NCI-H748 (cell line): ENCODE data around the gene MYF6.
A peak's percentile ranks its signal among the peaks of the same experiment; 100 is the strongest.

ENCODE experiments used
- DNase-seq: peaks from one replicate; lab custom pipeline; 2025; ENCODE audit not compliant: unreplicated experiment; lab: John Stamatoyannopoulos, UW

Gene MYF6

GRCh38 chr12:80704420-80704819 lies 3.0 kb upstream of the MYF6 start:
- no peak for DNase-seq

- DNase-seq, result no peak
Observed at GRCh38 chr12:80707830-80708258, 410 bp downstream of the MYF6 start.

DNA sequence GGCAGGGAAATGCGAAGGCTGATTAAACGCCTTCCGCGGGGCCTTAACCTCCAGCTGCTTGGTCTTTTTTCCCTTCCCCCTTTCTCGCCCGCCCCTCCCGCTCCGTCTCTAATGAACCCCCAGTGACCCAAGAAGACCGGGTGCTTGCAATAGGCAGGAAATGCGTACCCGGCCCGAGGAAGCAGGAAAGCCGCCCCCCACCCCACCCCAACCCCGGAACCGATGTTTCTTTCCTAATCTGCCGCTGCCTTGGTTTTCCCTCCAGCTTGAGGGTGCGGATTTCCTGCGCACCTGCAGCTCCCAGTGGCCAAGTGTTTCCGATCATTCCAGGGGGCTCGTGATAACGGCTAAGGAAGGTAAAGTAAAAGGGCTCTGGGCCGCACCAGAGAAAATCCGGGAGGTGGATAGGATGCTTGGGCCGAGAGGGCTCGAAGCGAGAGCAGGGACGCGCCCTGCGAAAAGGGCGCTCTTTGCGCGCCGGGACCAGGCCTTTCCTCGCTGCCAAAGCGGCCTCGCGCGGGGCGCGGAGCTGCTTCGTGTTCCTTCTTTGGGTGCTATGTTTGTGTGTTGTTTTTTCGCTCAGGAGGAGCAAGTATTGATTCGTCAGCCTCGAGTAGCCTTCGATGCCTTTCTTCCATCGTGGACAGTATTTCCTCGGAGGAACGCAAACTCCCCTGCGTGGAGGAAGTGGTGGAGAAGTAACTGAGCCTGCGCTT lies 983 bp downstream of the MYF6 start:
- no peak for DNase-seq

- DNase-seq, result no peak
Observed at GRCh38 chr12:80708975-80709328, 1.5 kb downstream of the MYF6 start.

DNA sequence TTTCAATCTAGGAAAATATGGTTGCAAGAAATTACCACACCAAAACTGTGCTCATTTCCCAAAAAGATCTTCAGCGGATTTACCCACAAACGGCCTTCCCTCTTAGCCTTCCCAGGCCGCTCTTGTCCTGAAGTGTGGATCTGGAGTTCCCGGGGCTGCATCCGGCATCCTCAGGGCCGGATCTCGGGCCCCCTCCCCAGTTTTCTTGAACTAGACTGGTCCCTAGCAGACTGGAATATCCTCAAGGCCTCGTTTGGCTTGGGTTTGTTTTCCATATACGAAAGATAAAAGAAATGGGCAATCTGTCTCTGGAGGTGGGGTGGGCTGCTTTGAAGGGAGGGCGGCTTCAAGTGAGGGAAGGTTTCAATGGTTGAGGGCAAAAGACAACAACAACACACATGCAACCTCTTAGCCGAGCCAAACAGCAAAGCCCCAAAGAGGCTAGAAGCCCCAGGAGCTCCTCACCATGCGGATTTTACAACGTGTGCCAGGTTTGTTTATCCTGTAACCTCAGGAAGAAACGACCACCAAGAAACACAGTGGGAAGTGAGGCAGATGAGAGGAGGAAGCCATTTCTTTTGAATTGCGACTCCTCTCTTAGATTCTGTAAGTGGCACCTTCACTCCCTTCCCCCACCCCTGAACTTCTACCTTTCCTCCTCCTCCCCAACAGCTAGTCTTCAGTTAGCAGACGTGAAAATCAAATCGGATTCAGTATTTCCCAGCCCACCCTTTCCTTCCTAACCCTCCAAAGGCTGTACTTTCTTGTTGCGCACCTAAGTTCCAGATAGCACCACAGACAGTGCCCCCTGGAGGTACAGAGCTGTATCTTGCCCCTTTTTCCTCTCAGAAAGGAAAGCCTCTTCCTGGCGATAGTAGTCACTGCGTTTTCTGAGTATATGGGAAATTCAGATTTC lies 2.6 kb downstream of the MYF6 start:
- peak; percentile 17 for DNase-seq

DNA sequence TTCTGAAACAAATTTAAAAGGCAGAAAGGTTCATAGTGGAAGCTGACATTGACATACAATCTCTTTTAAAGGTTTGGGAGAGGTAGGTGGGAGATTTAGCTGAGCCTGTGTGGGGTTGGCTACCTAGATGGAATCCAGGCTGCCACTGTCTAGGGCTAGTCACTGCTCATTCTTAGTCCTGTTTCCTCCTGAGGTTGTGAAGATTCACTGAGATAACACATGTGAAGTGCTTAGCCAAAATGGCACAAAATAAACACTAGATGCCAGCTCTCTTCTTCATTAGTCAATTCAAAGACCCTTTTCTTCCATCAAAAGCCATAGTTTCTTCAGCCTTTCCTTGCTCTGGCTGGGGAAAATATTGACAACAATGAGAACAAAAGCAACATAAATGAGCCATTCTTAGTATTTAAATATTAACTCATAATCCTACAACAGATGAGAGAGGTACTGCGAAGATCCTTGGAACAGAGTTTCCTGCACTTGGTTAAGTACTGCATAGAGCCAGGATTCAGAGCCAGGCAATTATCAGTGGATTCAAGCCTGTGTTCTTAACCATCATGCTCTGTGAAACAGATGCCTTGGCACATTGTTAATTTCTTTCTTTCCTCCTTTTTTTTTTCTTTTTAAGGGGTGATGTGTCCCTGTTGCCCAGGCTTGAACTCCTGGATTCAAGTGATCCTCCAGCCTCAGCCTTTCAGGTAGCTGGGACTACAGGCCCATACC lies 3.5 kb downstream of the MYF6 start:
- DNase-seq, result no peak

DNA sequence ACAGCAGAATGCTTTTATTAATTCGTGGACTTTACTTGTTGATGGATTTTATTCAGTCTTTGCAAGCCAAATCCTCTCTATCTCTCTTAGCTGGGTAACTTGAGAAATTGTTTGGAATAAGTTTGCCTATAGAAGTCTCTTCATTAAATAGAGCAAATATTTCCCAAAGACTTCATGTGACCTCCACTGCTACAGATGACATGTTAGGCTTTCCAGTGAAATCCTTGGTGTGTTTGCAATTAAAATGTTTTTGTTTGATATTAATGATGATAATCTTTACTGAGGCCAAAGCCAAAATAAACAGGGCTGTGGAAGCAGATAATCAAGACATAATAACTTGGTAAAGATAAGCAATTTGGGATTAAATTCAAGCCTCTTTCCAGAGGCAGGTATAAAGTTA lies 4.4 kb downstream of the MYF6 start:
- no peak for DNase-seq

GRCh38 chr12:80712866-80713265 lies 5.4 kb downstream of the MYF6 start:
- DNase-seq, result no peak

DNA sequence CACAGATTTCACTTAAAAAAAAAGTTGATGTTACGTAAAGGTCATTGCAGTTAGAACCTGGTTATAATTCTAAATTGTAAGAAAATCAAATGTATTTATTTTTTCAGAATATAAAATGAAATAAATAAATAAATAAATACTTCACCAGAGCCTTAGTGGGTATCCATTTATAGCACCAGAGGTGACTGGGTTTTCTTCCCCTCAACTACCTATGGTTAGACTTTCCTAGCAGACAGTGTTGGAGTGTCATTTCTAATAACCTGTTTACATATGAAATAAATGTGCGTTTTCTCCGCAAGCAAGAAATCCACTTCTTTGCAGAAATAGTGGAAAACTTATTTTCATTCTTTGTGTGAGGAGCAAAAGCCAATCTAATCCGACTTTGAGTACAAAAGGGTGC lies 6.0 kb downstream of the MYF6 start:
- no peak for DNase-seq

DNA sequence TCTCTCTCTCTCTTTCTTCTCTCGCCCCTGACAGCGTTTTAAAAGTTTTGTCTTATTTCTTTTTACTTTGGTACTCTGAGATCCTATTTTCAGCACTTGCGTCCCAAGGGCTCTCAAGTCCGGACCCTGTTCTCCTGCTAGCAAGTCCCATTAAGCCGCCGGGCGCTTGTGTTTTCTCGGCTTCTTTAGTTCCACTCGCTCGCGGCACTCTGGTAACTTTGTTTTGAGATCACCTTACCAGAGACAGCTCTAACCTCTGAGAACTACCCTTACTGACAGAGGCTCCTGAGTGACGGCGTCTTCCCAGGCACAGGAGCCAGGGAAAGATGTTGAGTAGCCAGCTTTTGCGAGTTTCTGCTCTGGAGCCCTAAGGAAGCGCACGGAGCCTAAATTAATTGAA lies 6.6 kb downstream of the MYF6 start:
- DNase-seq, result no peak

- DNase-seq, result no peak
Observed at GRCh38 chr12:80714846-80715245, 7.4 kb downstream of the MYF6 start.

- DNase-seq, result no peak
Observed at GRCh38 chr12:80715713-80716249, 8.3 kb downstream of the MYF6 start.

- no peak for DNase-seq
Observed at GRCh38 chr12:80716696-80717469, 9.4 kb downstream of the MYF6 start, which contains the start of gene MYF5. Gene MYF5 (plus strand): TSS chr12:80716912. CDS start chr12:80717064, 152 bp downstream.

GRCh38 chr12:80717856-80718255 lies 10.4 kb downstream of the MYF6 start:
- no peak for DNase-seq

DNA sequence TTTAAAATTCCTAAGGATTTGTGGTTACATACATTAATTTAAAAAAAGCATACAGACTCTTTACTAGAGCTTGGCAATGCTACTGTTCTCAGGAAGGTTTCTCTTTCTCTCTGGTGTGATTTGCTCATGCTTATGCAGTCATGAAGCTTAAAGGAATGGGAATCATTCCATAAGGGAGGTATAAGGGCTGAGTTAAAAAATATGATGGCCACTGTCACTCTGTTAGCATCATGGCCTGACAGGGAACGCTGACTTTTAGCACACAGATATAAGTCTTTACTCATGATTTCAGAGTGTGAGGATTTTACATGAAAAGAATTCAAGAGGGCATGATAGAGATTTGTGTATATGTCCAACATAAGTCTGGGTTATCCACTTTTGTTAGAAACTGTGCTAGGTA lies 13.1 kb downstream of the MYF6 start:
- no peak for DNase-seq

- DNase-seq, result no peak
Observed at GRCh38 chr12:80721326-80721725, 13.9 kb downstream of the MYF6 start.

- no peak for DNase-seq
Observed at GRCh38 chr12:80745851-80746505, 38.5 kb downstream of the MYF6 start.

- no peak for DNase-seq
Observed at GRCh38 chr12:80747800-80748199, 40.4 kb downstream of the MYF6 start.

GRCh38 chr12:80749456-80749855 lies 42.0 kb downstream of the MYF6 start:
- DNase-seq, result no peak

DNA sequence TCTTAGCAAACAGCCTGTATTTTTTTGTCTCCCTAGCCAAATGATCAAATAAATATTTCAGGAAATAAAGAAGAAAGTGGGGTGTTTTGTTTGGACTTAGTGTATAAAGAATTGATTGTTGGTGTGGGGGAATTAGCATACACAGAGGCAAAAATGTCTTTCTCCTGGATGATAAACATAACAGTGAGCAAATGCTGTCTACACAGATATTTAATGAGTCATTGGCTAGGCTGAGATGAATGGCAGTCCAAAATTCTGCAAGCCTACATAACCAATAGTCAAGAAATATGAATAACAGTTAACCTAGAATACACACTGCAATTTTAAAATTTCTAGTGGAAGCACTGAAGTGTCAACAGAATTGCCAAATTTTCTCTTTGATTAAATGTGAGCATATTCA lies 45.0 kb downstream of the MYF6 start:
- DNase-seq, result no peak
